HG03442 (cell line): ENCODE measurements around the gene XYLB.
"Not testable (repeated sequence)": the region's sequence is repeated elsewhere in the genome, so short reads cannot be mapped to it uniquely, and the experiment has no call there.

Experiments used
- ATAC-seq: cut with Tn5 transposase; IDR thresholded peaks from one replicate; pipeline ENCODE4 v1.9.1; 2021; ENCODE audit warnings: mild to moderate bottlenecking, moderate library complexity; ENCODE audit not compliant: unreplicated experiment

The XYLB gene

GRCh38 chr3:38386992-38387750 is 40.6 kb downstream of the XYLB start:
- no peak for ATAC-seq

- ATAC-seq, result no peak
These were observed 41.3 kb downstream of the XYLB start for GRCh38 chr3:38387862-38388261.

GRCh38 chr3:38392604-38393163 is 46.1 kb downstream of the XYLB start:
- no peak for ATAC-seq

GRCh38 chr3:38396239-38396638 is 49.7 kb downstream of the XYLB start:
- ATAC-seq, result no peak

GRCh38 chr3:38396861-38397260 is 50.3 kb downstream of the XYLB start:
- ATAC-seq, result no peak

GRCh38 chr3:38397320-38397719 is 50.7 kb downstream of the XYLB start:
- ATAC-seq, result no peak

GRCh38 chr3:38401246-38401962 is 54.8 kb downstream of the XYLB start:
- ATAC-seq, result no peak

GRCh38 chr3:38404286-38404685 is 57.7 kb downstream of the XYLB start:
- ATAC-seq, result no peak

GRCh38 chr3:38411591-38411990 is 65.0 kb downstream of the XYLB start:
- ATAC-seq, result no peak

GRCh38 chr3:38420758-38421157 is 74.2 kb downstream of the XYLB start:
- ATAC-seq, result not testable (repeated sequence)

- ATAC-seq, result no peak
These were observed 75.2 kb downstream of the XYLB start for GRCh38 chr3:38421679-38422336.

GRCh38 chr3:38426798-38427426 is 80.3 kb downstream of the XYLB start:
- not testable (repeated sequence) for ATAC-seq

- not testable (repeated sequence) for ATAC-seq
These were observed 86.5 kb downstream of the XYLB start for GRCh38 chr3:38432871-38433658.

- not testable (repeated sequence) for ATAC-seq
These were observed 87.1 kb downstream of the XYLB start for GRCh38 chr3:38433661-38434060.

GRCh38 chr3:38438436-38439069 is 92.0 kb downstream of the XYLB start:
- not testable (repeated sequence) for ATAC-seq

GRCh38 chr3:38443205-38443604 is 96.6 kb downstream of the XYLB start:
- ATAC-seq, result not testable (repeated sequence)

- ATAC-seq, result no peak
These were observed 99.6 kb downstream of the XYLB start for GRCh38 chr3:38446085-38446686.

- no peak for ATAC-seq
These were observed 100.2 kb downstream of the XYLB start for GRCh38 chr3:38446812-38447211.

GRCh38 chr3:38450853-38451252 is 104.3 kb downstream of the XYLB start:
- ATAC-seq, result no peak
